Stimulated activated CD8-positive, alpha-beta memory T cell treated with anti-CD3 and anti-CD28 coated beads, Interleukin-7, amount 100 ng/mL, for 1 hour (primary cell): ENCODE data around the gene CREM.
"Not testable (repeated sequence)": the region's sequence is repeated elsewhere in the genome, so short reads cannot be mapped to it uniquely, and the experiment has no call there.

ENCODE experiments used
- DNase-seq, 2 donors: peaks; one replicate each; pipeline ENCODE4 v3.0.0-alpha.2; 2020; ENCODE audit warnings: low read depth in 2 of 2

CREM gene

DNA sequence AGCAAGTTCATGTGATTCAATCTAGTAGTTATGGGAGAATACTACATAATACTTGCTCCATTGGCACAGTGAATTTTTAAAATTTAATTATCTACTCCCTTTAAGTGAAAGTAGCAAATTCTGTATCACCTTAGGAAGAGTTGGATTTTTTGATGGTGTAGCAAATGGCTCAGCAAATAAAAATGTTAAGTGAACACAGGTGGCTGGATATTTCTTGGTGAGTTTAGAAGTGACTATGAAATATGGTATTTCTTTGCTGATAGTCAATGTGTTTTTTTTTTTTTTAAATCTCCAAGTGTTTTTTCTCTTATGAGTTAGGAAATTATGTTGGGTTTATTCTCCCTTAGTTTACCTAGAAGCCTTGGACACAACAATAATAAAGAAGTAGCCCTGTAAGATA, 67.8 kb downstream of the CREM start:
- no peak for DNase-seq

DNA sequence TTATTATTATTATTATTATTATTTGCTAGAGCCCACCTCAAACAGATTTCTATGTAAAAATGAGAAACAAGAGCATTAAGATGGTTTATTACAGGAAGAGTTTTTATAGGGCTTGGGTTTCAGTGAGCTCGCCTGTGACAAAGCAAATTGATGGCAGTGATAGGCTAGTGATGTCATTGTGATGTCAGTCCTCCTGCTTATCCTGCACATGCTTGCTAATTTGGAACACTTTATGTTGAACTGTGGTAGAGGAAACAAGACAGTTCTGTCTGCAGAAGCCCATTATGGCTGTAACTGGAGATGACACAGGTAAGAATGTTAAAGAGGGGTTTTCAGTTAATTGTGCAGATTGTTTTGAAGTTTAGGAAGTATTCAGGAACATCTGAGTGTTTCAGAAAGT, 68.3 kb downstream of the CREM start:
- no peak for DNase-seq

DNA sequence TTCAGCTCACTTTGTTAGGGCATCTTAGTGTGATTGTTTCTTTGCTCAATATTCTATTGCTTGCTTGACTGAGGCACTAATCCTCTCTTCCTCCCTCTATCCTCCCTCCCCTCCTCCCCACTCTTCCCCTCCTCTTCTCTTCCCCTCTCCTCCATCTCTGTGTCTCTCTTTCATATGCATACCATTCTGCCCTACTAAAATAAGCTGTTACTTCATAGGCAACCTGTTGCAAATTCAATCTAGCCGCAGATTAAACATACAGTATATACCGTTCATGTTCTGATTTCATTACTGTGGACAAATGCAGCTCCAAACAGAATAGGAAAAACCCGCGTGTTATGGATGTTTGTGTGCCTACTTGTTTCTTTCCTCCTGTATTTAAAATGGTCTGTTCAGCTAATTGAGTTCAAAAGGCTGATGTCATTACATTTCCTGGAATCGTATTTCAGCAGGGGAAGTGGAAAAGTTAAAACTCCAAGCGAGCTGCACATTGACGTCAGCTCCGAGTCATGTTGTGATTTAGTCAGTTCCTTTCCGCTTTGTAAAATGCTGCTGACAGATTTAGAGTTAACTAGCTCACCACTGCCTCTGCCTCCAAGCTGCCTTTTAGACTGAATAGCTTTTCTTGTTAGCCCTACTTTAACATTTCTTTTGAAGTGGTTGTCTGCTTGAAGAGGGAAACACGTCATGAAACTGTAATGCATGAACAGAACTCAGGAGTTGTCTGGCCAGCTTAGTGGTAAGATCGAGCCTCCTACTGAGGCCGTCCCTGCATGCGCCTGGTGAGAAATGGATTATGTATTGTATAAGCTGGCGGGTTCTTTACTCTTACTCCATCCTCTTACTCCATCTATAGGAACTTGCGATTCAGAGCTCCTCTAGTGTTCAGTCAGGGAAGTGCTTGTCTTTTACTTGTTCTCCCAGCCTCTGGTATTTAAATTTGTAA, 69.0 kb downstream of the CREM start:
- DNase-seq = peak; percentile 45 to 51

DNA sequence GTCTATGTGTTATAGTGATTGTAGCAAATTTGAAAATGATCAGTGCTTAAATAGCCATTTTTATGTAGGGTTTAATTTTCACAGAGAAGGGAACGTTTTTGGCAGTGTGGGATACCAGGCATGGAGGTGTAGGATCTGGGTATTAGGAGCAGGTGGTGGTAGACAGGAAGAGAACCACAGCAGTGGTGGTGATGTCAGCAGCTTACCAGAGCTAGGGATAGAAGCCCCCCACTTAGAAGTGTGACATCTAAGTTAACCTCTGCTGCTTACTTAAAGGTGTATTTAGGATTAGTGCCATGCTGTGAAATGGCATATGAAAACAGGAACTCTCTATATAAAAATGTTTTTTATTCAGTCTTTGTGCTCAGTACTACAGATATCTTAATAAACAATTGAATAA, 73.8 kb downstream of the CREM start:
- DNase-seq = no peak

DNA sequence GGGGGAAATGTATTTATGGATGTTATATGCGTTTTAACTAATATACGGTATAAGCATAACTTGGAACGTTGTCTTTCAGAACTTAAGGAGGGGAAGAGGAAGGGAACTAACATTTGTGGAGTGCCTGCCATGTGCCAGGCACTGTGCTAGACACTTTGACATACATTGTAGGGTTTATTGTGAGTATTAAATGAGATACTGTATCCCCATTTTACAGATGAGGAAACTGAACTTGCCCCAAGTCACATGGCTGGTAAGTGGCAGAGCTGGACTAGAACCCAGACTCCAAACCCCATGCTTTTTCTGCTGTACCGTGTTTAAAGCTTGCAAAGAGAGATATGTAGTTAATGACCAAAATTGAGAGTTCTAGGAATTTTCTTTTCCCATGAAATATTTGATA, 74.6 kb downstream of the CREM start:
- no peak for DNase-seq

DNA sequence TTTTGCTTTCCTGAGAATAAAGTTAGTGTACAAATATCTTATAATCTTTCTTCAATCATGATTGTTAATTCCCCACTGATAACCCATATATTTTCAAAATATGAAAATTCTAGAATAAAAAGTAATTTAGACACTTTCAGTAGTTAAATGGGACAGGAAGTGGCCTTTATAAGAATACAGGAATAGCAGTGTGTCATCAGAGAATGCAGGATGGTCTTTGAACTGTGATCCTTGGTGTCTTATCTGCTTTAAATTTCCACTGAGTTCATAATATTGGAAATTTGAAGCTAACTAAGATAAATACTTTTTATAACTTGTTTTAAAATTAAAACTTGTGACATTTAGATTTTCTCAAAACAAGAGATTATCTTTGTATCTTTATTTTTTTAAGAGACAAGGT, 75.4 kb downstream of the CREM start:
- DNase-seq = no peak

DNA sequence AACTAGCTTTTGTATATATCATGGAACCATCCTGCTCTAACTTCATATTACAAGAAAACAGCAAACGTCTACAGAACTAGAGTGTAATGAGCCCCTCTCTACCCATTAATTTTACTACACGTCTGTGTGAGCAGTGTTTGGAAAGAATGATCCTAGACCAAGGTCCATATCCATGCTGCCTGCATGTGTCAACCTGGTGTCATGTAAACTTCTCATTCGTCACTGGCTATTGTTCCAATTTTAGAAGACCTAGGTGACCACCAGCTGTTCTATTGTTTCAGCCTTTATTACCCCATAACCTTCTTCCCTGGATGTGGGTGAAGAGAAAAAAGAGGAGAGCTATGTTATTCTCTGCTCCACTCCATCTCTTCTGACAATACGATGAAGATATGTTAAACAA, 77.1 kb downstream of the CREM start:
- no peak for DNase-seq

DNA sequence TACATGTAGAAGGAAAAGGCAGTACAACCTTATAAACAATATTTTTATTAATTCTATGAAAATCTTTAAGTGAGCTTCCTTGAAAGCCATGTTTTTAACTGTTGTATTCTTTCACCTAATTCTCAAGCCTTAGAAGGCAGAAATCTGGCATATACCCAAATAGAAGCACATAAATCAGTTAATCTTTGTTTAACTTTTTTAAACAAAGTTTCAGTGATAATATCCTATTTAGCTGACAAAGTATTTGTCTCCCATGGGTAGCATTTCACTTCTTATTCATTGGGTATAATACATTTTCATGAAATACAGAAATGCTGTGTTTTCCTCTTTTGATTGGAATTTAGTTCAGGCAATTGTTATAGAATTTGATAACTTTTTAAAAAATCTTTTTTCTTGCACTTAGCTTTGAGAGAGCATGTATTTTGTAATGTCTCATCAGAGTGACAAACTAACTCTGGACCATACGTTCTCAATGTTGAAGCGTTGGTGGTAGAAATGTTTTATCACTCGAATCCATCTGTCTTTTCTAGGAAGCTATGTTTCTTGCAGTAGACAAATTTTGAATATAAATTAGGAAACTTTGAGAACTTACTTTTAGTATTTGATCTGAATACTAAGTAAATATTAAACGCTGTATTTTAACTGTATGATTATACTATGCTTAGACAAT, 78.1 kb downstream of the CREM start:
- no peak for DNase-seq

DNA sequence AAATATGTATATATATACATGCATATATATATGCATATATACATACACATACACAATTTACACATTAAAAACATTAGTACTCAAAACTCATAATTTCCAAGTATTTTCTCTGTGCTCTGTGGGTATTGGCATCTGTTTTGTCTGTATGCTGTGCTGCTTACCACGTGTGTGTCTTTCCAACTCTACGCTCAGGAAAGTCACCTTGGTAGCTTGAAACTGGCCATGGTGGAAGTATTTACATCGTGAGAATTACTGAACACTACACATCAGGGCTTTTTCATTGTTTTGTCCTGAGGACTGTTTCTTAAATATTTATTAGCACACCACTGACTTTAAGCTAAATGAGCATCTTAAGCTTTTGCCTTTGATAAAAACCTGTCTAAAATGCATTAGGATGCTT, 79.6 kb downstream of the CREM start:
- no peak for DNase-seq

DNA sequence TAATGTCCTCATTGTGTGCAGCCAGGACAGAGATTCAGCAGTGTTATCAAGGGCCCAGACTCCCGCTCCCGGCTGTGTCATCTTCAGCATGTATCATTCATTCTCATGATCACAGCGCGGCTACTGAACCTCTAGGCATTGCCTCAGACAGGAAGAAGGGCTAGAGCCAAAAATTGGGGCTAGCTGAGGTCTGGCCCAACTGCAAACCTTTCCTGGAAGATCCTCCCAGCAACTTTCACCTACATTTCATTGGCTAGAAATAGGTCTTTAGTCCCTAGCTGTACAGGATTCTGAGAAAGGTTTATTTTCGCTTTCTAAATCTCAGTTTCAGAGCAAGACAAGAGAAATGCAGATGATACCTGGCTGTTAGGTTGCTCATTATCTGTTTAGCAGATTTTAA, 81.9 kb downstream of the CREM start:
- no peak for DNase-seq

DNA sequence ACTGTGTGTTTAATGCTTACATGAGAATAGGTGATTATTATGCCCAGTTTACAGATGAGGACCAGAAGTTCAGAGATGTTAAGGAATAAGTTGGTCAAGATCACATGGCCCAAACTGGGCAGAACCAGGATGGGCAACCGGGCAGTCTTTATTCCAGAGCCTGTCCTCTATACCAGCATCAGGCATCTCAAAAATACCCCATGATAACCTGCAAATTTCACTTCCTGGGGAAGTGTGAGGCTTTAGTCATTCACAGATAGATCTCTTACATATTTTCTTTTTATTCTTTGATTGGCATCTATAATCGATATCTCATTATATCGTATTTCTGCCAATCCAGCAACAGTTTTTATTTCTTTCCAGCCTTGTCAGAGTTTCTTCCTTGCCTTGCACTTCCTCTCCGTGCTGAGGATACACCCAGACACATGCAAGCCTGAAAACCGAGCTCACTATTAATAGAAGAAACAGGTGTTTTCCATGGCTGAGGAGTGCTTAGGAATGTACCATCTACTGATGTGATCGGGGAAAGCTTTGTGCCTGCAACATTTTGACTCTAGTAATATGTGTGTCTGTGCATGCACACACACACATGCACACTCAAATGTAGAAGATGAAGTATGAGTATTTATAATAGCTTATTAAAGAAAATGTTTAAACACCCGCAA, 82.4 kb downstream of the CREM start:
- DNase-seq = no peak

DNA sequence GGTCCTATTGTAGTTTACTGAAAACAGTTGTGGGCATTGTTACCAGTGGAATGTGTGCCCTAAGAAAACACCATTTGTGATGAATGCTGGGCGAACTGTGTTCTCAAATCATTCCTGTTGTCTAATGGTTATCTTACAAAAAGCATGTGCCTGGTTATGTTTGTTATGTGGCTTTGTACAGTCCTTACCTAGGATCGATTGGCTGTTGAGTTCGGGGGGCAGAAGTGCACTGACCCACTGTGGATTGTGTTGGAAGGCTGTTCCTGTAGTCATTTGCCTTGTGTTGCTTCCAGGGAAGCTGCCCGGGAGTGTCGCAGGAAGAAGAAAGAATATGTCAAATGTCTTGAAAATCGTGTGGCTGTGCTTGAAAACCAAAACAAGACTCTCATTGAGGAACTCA, 84.3 kb downstream of the CREM start:
- DNase-seq = no peak

DNA sequence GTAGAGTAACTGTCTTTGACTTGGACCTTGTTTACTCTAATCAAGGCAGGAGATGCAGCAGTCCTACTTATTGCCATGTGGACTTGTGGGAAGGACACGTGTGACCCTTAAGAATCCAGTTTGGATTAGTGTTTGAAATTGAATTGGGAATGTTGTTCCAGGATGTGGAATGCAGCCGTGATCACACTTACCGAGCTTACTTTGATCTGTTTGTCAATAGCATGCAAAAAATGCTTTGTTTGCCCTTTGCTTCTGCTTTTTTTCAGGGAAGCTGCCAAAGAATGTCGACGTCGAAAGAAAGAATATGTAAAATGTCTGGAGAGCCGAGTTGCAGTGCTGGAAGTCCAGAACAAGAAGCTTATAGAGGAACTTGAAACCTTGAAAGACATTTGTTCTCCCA, 84.7 kb downstream of the CREM start:
- no peak for DNase-seq

DNA sequence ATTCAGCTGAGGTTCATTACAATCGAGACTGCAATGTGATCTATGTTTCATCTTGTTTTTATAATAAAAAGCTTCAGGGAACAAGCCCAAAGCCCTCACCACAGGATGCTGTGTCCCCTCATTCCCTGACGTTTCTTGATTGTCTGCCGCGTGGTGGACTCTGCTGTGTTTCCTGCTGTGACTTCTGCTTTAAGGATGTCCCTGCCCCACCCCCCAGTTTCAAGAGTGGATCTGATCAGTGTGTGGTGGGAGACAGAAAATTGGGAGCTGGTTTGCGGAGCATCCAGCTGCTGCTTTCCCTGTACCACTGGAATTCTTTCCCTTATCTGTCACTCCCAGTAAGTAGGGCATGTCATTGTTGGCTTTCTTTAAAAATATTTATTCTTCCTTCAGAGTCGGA, 86.2 kb downstream of the CREM start:
- no peak for DNase-seq

DNA sequence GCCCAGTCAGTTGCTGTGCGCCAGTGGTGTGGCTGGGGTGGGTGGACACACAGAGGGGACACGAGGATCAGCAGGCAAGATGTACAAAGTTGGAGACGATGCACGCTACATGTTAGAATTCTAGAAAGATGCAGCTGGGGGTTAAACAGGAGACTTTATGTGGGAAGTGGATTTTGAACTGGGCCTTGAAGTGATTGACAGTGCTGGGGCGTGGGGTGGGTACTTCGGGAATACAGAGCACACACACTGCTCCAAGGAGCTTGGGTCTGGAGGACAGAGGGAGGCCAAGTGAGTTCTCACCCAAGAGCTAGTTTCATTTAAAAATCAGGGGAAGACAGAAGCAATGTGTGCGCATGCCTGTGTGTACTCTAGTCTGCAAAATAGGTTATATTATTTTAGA, 87.1 kb downstream of the CREM start:
- no peak for DNase-seq

DNA sequence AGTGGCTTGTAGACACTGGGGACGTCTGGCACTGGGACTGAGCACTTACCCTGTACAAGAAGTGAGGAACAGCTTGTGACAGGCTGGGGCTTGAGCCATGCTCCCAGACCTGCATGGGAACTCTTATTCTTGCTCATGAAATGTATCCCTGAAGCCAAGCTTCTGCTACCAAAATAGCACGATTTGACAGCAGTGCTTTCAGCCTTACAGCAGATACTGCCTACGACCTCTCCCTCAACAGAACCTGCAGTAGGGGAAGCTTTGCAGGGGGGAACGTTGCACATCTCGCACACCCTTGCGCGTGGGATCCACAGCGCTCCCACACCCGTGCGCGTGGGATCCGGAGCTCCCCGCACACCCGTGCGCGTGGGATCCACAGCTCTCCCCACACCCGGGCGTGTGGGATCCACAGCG, 88.0 kb downstream of the CREM start:
- no peak for DNase-seq

DNA sequence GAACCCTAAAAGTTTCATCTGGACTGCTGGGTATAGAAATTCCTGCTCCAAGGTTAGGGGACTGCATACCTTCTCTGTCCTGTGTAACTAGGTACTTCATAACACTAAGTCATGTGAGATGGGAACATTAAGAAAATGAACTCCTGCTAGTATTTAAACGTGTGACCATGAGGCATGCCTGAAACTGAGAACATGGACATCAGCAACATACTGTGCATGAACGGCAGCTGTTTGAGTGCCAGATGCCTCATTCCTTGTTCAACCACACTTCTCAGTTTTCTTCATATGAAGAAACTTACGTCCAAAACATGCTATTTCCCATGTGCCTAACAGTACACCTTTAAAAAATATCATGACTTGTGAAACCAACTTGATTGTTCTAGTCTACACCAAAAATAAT, 88.5 kb downstream of the CREM start:
- no peak for DNase-seq

DNA sequence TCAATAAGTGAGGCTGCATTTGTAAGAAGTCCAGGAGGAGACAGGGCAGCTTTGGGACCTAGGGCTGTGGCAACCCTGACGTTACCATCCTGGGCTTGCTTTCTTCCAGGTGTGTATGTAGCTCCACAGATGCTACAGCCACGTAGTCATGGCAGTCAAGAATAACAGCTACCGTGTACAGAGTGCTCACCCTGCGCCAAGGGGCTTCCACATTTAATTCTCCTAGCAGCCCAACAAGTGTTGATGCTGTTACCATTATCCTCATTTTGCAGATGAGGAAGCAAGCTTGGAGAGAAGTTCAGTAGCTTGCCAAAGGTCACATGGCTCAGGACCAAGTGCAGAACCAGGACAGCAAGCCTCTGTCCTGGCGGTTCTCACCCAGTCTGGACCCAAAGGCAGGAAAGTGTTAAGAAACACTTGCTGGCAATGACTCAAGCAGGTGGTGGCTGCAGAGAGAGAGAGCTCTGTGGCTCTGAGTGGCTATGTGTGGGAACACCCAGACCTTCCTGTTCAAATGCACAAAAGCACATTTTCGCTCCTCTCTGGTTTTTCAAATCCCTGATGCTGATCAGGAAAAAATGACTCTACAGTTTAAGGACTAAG, 89.8 kb downstream of the CREM start:
- no peak for DNase-seq

DNA sequence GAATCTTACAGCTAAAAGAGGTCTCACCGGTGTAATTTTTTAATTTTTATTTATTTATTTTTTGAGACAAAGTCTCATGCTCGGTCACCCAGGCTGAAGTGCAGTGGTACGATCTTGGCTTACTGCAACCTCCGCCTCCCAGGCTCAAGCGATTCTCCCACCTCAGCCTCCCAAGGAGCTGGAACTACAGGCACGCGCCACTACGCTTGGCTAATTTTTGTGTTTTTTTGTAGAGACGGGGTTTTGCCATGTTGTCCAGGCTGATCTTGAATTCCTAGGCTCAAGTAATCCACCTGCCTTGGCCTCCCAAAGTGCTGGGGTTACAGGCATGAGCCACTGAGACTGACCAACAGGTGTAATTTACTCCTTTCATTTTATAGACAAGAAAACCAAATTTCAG, 90.3 kb downstream of the CREM start:
- not testable (repeated sequence) for DNase-seq

DNA sequence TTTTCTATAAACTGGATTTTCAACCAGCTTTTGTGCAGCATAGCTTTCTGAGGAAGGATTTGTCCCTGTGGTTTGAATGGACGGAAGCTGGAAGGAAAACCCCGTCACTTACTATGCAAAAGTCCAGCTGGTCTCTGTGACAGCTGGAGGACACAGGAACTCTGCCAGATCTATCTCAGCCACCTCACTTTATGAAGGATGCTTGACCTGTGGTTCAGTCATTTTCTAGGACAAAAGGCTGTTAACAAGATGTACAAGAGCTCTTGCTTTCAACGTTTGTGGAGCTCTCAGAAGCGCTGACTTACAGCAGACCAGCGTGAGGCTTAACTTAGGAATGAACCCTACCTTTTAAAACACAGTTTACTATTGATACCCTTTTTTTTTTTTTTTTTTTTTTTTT, 90.8 kb downstream of the CREM start:
- no peak for DNase-seq

DNA sequence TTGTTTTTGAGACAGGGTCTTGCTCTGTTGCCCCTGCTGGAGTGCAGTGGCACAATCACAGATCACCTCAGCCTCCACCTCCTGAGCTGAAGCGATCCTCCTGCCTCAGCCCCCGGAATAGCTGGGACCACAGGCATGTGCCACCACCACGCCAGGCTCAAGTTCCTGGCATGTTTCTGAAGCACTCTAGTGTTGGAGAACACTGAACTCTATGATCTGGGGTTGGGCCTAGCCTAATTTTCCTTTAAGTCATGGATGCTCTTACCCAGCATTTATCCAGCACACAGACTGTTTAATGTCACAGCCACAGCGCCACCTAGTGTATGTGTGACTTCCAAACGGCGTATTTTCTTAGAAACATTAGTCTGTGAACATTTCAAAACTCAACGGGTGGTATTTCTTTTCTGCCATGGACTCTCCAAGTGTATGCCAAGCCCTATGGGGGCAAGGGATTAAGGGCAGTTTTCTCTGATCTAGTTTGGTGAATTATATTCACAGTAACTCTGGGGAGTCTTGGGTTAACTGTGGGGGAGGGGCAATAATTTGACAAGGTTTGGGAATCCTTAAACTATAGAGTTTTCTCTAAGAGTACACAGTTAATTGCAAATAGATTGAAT, 91.8 kb downstream of the CREM start:
- DNase-seq = peak; percentile 58 to 73

DNA sequence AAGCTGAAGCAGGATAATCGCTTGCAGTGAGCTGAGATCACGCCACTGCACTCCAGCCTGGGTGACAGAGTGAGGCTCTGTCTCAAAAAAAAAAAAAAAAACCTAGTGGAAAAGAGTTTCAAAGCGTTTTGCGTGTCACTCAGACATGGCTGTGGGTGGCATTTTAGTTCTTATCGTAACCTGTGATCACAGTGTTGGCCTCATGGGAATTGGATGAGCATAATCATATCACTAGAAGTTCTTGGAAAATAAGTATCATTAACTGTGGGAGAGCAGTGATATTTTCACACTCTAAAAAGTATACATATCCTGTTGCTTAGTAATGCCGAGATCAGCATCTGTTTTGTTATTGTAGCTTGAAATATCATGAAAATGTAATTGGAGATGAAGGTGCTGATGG, 92.6 kb downstream of the CREM start:
- no peak for DNase-seq
